GM19035 (cell line): Measurements from ENCODE around the gene ADPRH.

Experiments
- ATAC-seq: cut with Tn5 transposase; IDR thresholded peaks from one replicate; pipeline ENCODE4 v1.9.1; 2021; ENCODE audit not compliant: unreplicated experiment

ADPRH gene

GRCh38 chr3:119628390-119628789 is 49.1 kb downstream of the ADPRH start:
- ATAC-seq, result peak; percentile 62

GRCh38 chr3:119628816-119629445 is 49.6 kb downstream of the ADPRH start:
- peak; percentile 35 for ATAC-seq

- ATAC-seq, result no peak
These were observed 51.0 kb downstream of the ADPRH start for GRCh38 chr3:119630128-119630879.

GRCh38 chr3:119630880-119631329 is 51.6 kb downstream of the ADPRH start:
- ATAC-seq, result no peak

- ATAC-seq, result no peak
These were observed 52.2 kb downstream of the ADPRH start for GRCh38 chr3:119631516-119631915.

GRCh38 chr3:119632216-119632615 is 52.9 kb downstream of the ADPRH start:
- ATAC-seq, result no peak

GRCh38 chr3:119632829-119633228 is 53.5 kb downstream of the ADPRH start:
- ATAC-seq, result no peak

- ATAC-seq, result no peak
These were observed 56.4 kb downstream of the ADPRH start for GRCh38 chr3:119635719-119636118.

- ATAC-seq, result no peak
These were observed 57.0 kb downstream of the ADPRH start for GRCh38 chr3:119636249-119636648.

- ATAC-seq, result no peak
These were observed 57.8 kb downstream of the ADPRH start for GRCh38 chr3:119636891-119637611.

- ATAC-seq, result peak; percentile 35
These were observed 58.6 kb downstream of the ADPRH start for GRCh38 chr3:119637679-119638477.
